Measurements from ENCODE around the gene ARHGAP33.

Gene ARHGAP33

GRCh38 chr19:35775298-35776101, at the start of gene ARHGAP33:
Gene ARHGAP33 (plus strand): TSS chr19:35775564. CDS start chr19:35775659, 95 bp downstream.
- DNase-seq, result peak; percentile 97

- DNase-seq, result no peak
Measured at GRCh38 chr19:35727053-35727955, 48.1 kb upstream of the ARHGAP33 start.

- DNase-seq, result no peak
Measured at GRCh38 chr19:35727956-35728706, 47.2 kb upstream of the ARHGAP33 start.

GRCh38 chr19:35729021-35729420, 46.3 kb upstream of the ARHGAP33 start:
- no peak for DNase-seq

GRCh38 chr19:35729763-35730162, 45.6 kb upstream of the ARHGAP33 start:
- no peak for DNase-seq

GRCh38 chr19:35730326-35730725, 45.0 kb upstream of the ARHGAP33 start:
- DNase-seq, result no peak

- DNase-seq, result no peak
Measured at GRCh38 chr19:35731353-35731752, 44.0 kb upstream of the ARHGAP33 start.

GRCh38 chr19:35731779-35732405, 43.5 kb upstream of the ARHGAP33 start:
- no peak for DNase-seq

- DNase-seq, result no peak
Measured at GRCh38 chr19:35732540-35733179, 42.7 kb upstream of the ARHGAP33 start.

- DNase-seq, result no peak
Measured at GRCh38 chr19:35733180-35734125, 41.9 kb upstream of the ARHGAP33 start.

- no peak for DNase-seq
Measured at GRCh38 chr19:35734273-35734672, 41.1 kb upstream of the ARHGAP33 start.

- no peak for DNase-seq
Measured at GRCh38 chr19:35734889-35735288, 40.5 kb upstream of the ARHGAP33 start.

- no peak for DNase-seq
Measured at GRCh38 chr19:35736913-35737886, 38.2 kb upstream of the ARHGAP33 start.

GRCh38 chr19:35738021-35738886, 37.1 kb upstream of the ARHGAP33 start:
- DNase-seq, result no peak

GRCh38 chr19:35738887-35739229, 36.5 kb upstream of the ARHGAP33 start:
- DNase-seq, result no peak

- no peak for DNase-seq
Measured at GRCh38 chr19:35739275-35740107, 35.9 kb upstream of the ARHGAP33 start.

- no peak for DNase-seq
Measured at GRCh38 chr19:35740108-35740422, 35.3 kb upstream of the ARHGAP33 start.

All from KG1 (cell line).